HL-60 (cell line): ENCODE results near the gene PCNX3.

ENCODE experiments used
- DNase-seq, 2 experiments: peaks; one replicate each; pipeline ENCODE4 v3.0.0-alpha.2; 2010 to 2020; ENCODE audit warnings: low read depth in 1 of 2, low spot score in 1 of 2
- H3K27ac ChIP-seq: fragments of 250-450 bp; sonication (Bioruptor Pico); replicated peaks from 2 replicates; pipeline ENCODE4 v1.5.1; 2020; ENCODE audit warnings: mild to moderate bottlenecking, moderate library complexity
- H3K27me3 ChIP-seq: fragments of 250-450 bp; sonication (Bioruptor Pico); 2 replicates; pipeline ENCODE4 v1.5.1; 2021; ENCODE audit warnings: mild to moderate bottlenecking, moderate library complexity; ENCODE audit not compliant: insufficient read depth, poor library complexity, severe bottlenecking
- H3K4me3 ChIP-seq: replicated peaks from 2 replicates; pipeline ENCODE4 v1.5.1; 2011; ENCODE audit warnings: mild to moderate bottlenecking, control low read depth, low read length; ENCODE audit not compliant: insufficient read depth
- GABPA ChIP-seq: IDR thresholded peaks from 2 replicates; pipeline ENCODE4 v1.6.1; 2012; ENCODE audit warnings: low read depth
- POLR2AphosphoS5 ChIP-seq: IDR thresholded peaks from 2 replicates; pipeline ENCODE4 v1.6.1; 2012; ENCODE audit warnings: low read depth
- REST ChIP-seq: IDR thresholded peaks from 2 replicates; pipeline ENCODE4 v1.6.1; 2012; ENCODE audit warnings: low read depth; ENCODE audit not compliant: insufficient replicate concordance
- SPI1 ChIP-seq: IDR thresholded peaks from 2 replicates; pipeline ENCODE4 v1.6.1; 2012; ENCODE audit warnings: low read depth, mild to moderate bottlenecking, borderline replicate concordance
- TF ChIP-seq, protein P1 (sequence below): IDR thresholded peaks from one replicate; pipeline ENCODE4 v1.5.1; 2011; ENCODE audit warnings: low read length, control low read depth, inconsistent platforms; ENCODE audit not compliant: insufficient read depth

Gene PCNX3

DNA sequence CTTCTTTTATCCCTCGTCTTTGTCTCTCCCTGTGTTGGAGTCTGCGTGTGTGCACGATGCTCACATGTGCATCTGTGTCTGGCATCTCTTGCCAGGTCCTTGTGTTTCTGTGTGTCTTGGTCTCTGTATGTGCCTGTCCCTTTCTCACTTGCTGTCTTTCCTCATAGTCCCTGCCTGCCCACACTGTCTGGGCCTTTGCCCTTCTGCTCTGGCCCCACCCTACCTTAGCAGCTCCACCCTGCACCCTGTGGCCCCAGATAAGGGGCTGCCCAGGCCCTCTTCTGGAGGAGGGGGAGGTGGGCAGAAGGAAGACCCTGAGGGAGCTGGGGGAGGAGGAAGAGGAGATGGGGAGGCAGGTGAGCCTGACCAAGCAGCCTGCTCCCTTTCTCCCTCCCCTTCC lies 36.9 kb upstream of the PCNX3 start:
- no peak overlapping the region; the same call in 1 of the 2 replicates for H3K27ac ChIP-seq
- TF ChIP-seq SPI1, result no peak
- TF ChIP-seq REST, result no peak
- TF ChIP-seq, protein P1, sequence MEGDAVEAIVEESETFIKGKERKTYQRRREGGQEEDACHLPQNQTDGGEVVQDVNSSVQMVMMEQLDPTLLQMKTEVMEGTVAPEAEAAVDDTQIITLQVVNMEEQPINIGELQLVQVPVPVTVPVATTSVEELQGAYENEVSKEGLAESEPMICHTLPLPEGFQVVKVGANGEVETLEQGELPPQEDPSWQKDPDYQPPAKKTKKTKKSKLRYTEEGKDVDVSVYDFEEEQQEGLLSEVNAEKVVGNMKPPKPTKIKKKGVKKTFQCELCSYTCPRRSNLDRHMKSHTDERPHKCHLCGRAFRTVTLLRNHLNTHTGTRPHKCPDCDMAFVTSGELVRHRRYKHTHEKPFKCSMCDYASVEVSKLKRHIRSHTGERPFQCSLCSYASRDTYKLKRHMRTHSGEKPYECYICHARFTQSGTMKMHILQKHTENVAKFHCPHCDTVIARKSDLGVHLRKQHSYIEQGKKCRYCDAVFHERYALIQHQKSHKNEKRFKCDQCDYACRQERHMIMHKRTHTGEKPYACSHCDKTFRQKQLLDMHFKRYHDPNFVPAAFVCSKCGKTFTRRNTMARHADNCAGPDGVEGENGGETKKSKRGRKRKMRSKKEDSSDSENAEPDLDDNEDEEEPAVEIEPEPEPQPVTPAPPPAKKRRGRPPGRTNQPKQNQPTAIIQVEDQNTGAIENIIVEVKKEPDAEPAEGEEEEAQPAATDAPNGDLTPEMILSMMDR, result no peak
- TF ChIP-seq POLR2AphosphoS5, result no peak
- no peak for TF ChIP-seq GABPA
- DNase-seq, result no peak
- H3K27me3 ChIP-seq, result no peaks in the 10 kb centered on the region
- H3K4me3 ChIP-seq, result no peak overlapping the region

DNA sequence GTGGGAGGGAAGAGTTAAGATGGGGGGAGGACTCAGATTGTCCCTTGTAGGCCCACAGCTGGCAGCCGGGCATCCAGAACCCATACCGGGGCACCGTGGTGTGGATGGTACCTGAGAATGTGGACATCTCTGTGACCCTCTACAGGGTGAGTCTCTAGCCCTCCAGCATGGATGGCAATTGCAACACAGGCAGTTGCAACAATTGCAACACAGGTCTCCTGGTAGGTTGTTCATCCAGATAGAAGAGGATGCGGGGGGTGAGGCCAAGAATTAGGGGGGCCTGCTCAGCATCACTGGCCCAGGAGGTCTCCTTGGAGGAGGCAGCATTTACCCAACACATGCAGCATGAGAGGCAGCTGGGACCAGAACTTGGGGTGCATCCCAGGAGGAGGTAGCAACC lies 36.3 kb upstream of the PCNX3 start:
- H3K4me3 ChIP-seq, result no peak overlapping the region
- H3K27ac ChIP-seq, result no peak overlapping the region
- peak; percentile 56 to 73 for DNase-seq
- TF ChIP-seq POLR2AphosphoS5 (no peak), GABPA (no peak), REST (no peak), SPI1 (no peak)
- TF ChIP-seq, protein P1, result no peak
- H3K27me3 ChIP-seq, result no peaks in the 10 kb centered on the region

DNA sequence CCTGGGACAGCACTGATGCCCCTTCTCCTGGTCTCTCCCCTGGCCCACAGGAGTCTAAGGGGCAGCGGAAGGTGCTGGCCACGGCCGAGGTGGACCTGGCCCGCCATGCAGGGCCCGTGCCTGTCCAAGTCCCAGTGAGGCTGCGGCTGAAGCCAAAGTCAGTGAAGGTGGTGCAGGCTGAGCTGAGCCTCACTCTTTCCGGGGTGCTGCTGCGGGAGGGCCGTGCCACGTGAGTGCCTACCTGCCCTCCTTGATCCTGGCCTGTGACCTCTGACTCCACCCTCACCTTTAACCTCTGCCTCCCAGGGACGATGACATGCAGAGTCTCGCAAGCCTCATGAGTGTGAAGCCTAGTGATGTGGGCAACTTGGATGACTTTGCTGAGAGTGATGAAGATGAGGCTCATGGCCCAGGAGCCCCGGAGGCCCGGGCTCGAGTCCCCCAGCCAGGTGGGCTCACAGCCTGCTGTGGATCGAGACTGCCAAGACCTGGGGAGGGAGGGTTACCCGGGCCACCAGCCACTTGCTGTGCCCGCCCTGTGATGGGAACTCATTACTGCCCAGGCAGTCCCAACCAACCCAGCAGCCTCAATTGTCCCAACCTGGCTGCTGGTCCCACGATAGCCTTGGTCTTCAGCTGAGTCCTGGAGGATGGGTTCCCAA lies 35.4 kb upstream of the PCNX3 start:
- H3K27me3 ChIP-seq, result no peaks in the 10 kb centered on the region
- TF ChIP-seq SPI1, result no peak
- no peak for TF ChIP-seq REST

More for the DNA sequence above, 35.4 kb upstream of the PCNX3 start:
- DNase-seq, result no peak
- no peak overlapping the region for H3K4me3 ChIP-seq
- no peak overlapping the region for H3K27ac ChIP-seq
